HepG2 (cell line): ENCODE data around the gene DNM3. TPM values are rescaled to one million over a fixed set of nuclear protein-coding genes. Genes with fewer than 3 reads are reported as not detected.

Source experiments
- ATAC-seq: fragments of 200-7000 bp; cut with Tn5 transposase; 3 replicates; pipeline ENCODE4 v1.9.1; 2020; ENCODE audit warnings: mild to moderate bottlenecking, moderate library complexity
- BruUV-seq: library from RNA; stranded (reverse); fragments of 400-500 nt; replicated peaks from 2 replicates; lab custom pipeline; 2021; lab: Mats Ljungman, UMichigan
- CTCF ChIA-PET: fragments of 300-600 bp; formaldehyde crosslinking; extraction: SDS; loops from one replicate; lab custom pipeline; 2021; ENCODE audit warnings: low total read pairs, inconsistent platforms, low intra/inter-chr PET ratio; lab: Yijun Ruan, JAX
- POLR2A ChIA-PET: fragments of 350-600 bp; sonication (Branson Sonifier 250); formaldehyde crosslinking; loops from one replicate; lab custom pipeline; 2020; ENCODE audit warnings: antibody characterized with exemption, inconsistent platforms; lab: Yijun Ruan, JAX
- DNase-seq: peaks from one replicate; pipeline ENCODE4 v3.0.0-alpha.2; 2015; ENCODE audit warnings: low spot score
- FAIRE-seq: peaks from 3 replicates; lab custom pipeline; 2011; peaks lifted over from hg19 to GRCh38; lab: Jason Lieb, UNC
- H2AFZ ChIP-seq: one replicate; pipeline ENCODE4 v1.6.1; 2011; ENCODE audit warnings: low read length, inconsistent platforms
- H3K27ac ChIP-seq: fragments of 300-600 bp; 3 replicates; pipeline ENCODE4 v1.8.0; 2011; ENCODE audit warnings: mixed run types, mild to moderate bottlenecking, mixed read lengths, low read length, inconsistent platforms; ENCODE audit not compliant: insufficient read depth; ENCODE audit errors: extremely low read length
- H3K27me3 ChIP-seq, 2 experiments: fragments of 200-600 bp in 1 of 2; 2 replicates in 1 of 2; 3 replicates in 1 of 2; pipeline versions ENCODE4 v1.6.0 to v1.8.0; 2011; ENCODE audit warnings: low read length in 2 of 2, mild to moderate bottlenecking in 2 of 2, moderate library complexity in 2 of 2, inconsistent platforms in 1 of 2; ENCODE audit not compliant: insufficient read depth in 2 of 2, control insufficient read depth in 1 of 2
- H3K36me3 ChIP-seq, 2 experiments: fragments of 200-600 bp in 1 of 2; replicated peaks in 1 of 2; 2 replicates in 1 of 2; 3 replicates in 1 of 2; pipeline versions ENCODE4 v1.5.1 to v1.8.0; 2011; ENCODE audit warnings: low read length in 2 of 2, inconsistent platforms in 1 of 2; ENCODE audit not compliant: insufficient read depth in 2 of 2, control insufficient read depth in 1 of 2
- H3K4me1 ChIP-seq: 2 replicates; pipeline ENCODE4 v1.5.1; 2012; ENCODE audit warnings: low read length, inconsistent platforms; ENCODE audit not compliant: insufficient read depth
- H3K4me2 ChIP-seq: 2 replicates; pipeline ENCODE4 v1.6.0; 2011; ENCODE audit warnings: low read depth, low read length, inconsistent platforms
- H3K4me3 ChIP-seq, 3 experiments: fragments of 200-600 bp in 1 of 3; sonication (generic), shearing (Covaris generic) in 1 of 3; replicated peaks in 1 of 3; 2 replicates each; pipeline ENCODE4 v1.5.1; 2011 to 2016; ENCODE audit warnings: low read length in 3 of 3, inconsistent platforms in 2 of 3, low read depth in 2 of 3, mild to moderate bottlenecking in 2 of 3, control low read depth in 1 of 3, mixed read lengths in 1 of 3; ENCODE audit not compliant: insufficient read depth in 1 of 3
- H3K79me2 ChIP-seq: one replicate; pipeline ENCODE4 v1.6.1; 2011; ENCODE audit warnings: low read length, inconsistent platforms; ENCODE audit not compliant: insufficient read depth
- H3K9ac ChIP-seq: 2 replicates; pipeline ENCODE4 v1.6.0; 2011; ENCODE audit warnings: mild to moderate bottlenecking, low read depth, low read length, inconsistent platforms; ENCODE audit not compliant: insufficient read depth
- H3K9me3 ChIP-seq: 2 replicates; pipeline ENCODE4 v1.5.1; 2012; ENCODE audit warnings: mild to moderate bottlenecking, low read length
- H4K20me1 ChIP-seq: 2 replicates; pipeline ENCODE4 v1.6.0; 2011; ENCODE audit warnings: inconsistent platforms, mild to moderate bottlenecking, low read length, moderate library complexity; ENCODE audit not compliant: insufficient read depth
- ATF3 ChIP-seq: sonication (generic); formaldehyde crosslinking; IDR thresholded peaks from 2 replicates; pipeline ENCODE4 v1.4.0; 2020; ENCODE audit warnings: missing genetic modification reagents
- CBX1 ChIP-seq: IDR thresholded peaks from one replicate; pipeline ENCODE4 v1.6.1; 2016; ENCODE audit warnings: antibody characterized with exemption, low read depth
- E2F1 ChIP-seq: sonication (generic); formaldehyde crosslinking; IDR thresholded peaks from 2 replicates; pipeline ENCODE4 v1.5.0; 2020; ENCODE audit warnings: missing genetic modification reagents
- GFI1 ChIP-seq: sonication (generic); formaldehyde crosslinking; IDR thresholded peaks from 2 replicates; pipeline ENCODE4 v1.5.0; 2020; ENCODE audit warnings: missing genetic modification reagents, mild to moderate bottlenecking, borderline replicate concordance
- KDM1A ChIP-seq: IDR thresholded peaks from 2 replicates; pipeline ENCODE4 v1.6.1; 2016; ENCODE audit warnings: missing compliant biosample characterization
- SETDB1 ChIP-seq: sonication (generic); formaldehyde crosslinking; IDR thresholded peaks from 2 replicates; pipeline ENCODE4 v1.5.1; 2020; ENCODE audit warnings: missing genetic modification reagents, mild to moderate bottlenecking, borderline replicate concordance
- TEAD2 ChIP-seq: sonication (generic); formaldehyde crosslinking; IDR thresholded peaks from 2 replicates; pipeline ENCODE4 v1.9.0; 2021; ENCODE audit warnings: missing genetic modification reagents
- THRA ChIP-seq: sonication (generic); formaldehyde crosslinking; IDR thresholded peaks from 2 replicates; pipeline ENCODE4 v1.4.0; 2020; ENCODE audit warnings: missing genetic modification reagents, borderline replicate concordance
- ZFP91 ChIP-seq: sonication (generic); formaldehyde crosslinking; IDR thresholded peaks from 2 replicates; pipeline ENCODE4 v1.9.0; 2022; ENCODE audit warnings: missing genetic modification reagents, mild to moderate bottlenecking, borderline replicate concordance
- ZMYM4 ChIP-seq: sonication (generic); formaldehyde crosslinking; IDR thresholded peaks from 2 replicates; pipeline ENCODE4 v1.8.1; 2023; ENCODE audit warnings: mild to moderate bottlenecking, missing genetic modification reagents
- ZNF563 ChIP-seq: sonication (generic); formaldehyde crosslinking; IDR thresholded peaks from 2 replicates; pipeline ENCODE4 v1.8.0; 2022; ENCODE audit warnings: mild to moderate bottlenecking, moderate library complexity, missing genetic modification reagents
- ZSCAN29 ChIP-seq: sonication (generic); formaldehyde crosslinking; conservative IDR thresholded peaks from 2 replicates; pipeline ENCODE4 v1.4.0; 2020; ENCODE audit warnings: mild to moderate bottlenecking, missing genetic modification reagents
- WGBS: methylation state at CpG from one replicate; pipeline ENCODE4 v1.1.6; 2017; ENCODE audit warnings: low lambda C conversion rate; 5-methylcytosine and 5-hydroxymethylcytosine counted together
- in situ Hi-C: cut with HindIII; loops from 2 replicates; pipeline ENCODE4 v1.10.0; 2017; ENCODE audit warnings: low pct_unique_long_range_greater_than_20kb; ENCODE audit not compliant: extremely low pct_ligation_motif_present
- intact Hi-C: fragments of 100-400 bp; cut with micrococcal nuclease; formaldehyde crosslinking; loops from one replicate; pipeline ENCODE4 v1.10.0; 2022; ENCODE audit not compliant: unreplicated experiment
- polyA plus RNA-seq, 8 experiments: library from polyadenylated mRNA; depleted of rRNA in 3 of 8; stranded (reverse) in 7 of 8; unstranded in 1 of 8; fragments of >200 nt; fragmentation: Illumina TruSeq in 4 of 8; extraction: Trizol in 4 of 8; gene quantifications; 2 replicates each; pipeline versions ENCODE4 v1.2.1 to v1.2.3, GENCODE V29; 2011 to 2016; ENCODE audit warnings: low read depth in 4 of 8, missing spikeins in 1 of 8, mixed read lengths in 1 of 8; ENCODE audit not compliant: insufficient read depth in 1 of 8
- total RNA-seq, 5 experiments: library from RNA; depleted of rRNA; stranded (reverse); fragments of >200 nt; fragmentation: Illumina TruSeq; extraction: Trizol; gene quantifications; 2 replicates each; pipeline ENCODE4 v1.2.3, GENCODE V29; 2016; ENCODE audit warnings: low read depth in 1 of 5
- TF ChIP-seq, protein P1 (sequence below): sonication (generic); formaldehyde crosslinking; conservative IDR thresholded peaks from 2 replicates; pipeline ENCODE4 v1.5.0; 2020; ENCODE audit warnings: missing genetic modification reagents
- TF ChIP-seq, protein P2 (sequence below): sonication (generic); formaldehyde crosslinking; IDR thresholded peaks from 2 replicates; pipeline ENCODE4 v1.8.0; 2022; ENCODE audit warnings: mild to moderate bottlenecking, missing genetic modification reagents, borderline replicate concordance
- TF ChIP-seq, protein P3 (sequence below): sonication (generic); formaldehyde crosslinking; IDR thresholded peaks from 2 replicates; pipeline ENCODE4 v1.4.0; 2020; ENCODE audit warnings: mild to moderate bottlenecking, missing genetic modification reagents

The DNM3 gene
- total and polyA plus RNA-seq, 2 of the 13 experiments (the other 11 are each of a cell fraction or from before 2014, with no cell fraction given), result 0.05 TPM; not detected in 1

- no peak overlapping the region for H3K27ac ChIP-seq
- no peak for ATAC-seq
- TF ChIP-seq THRA (CRISPR knock-in tag) (no peak), E2F1 (no peak), SETDB1 (CRISPR knock-in tag) (no peak), ZSCAN29 (CRISPR knock-in tag) (no peak), GFI1 (CRISPR knock-in tag) (no peak), CBX1 (no peak), ATF3 (CRISPR knock-in tag) (no peak), ZMYM4 (no peak), TEAD2 (no peak), ZFP91 (no peak), ZNF563 (CRISPR knock-in tag) (no peak), KDM1A (CRISPR knock-in tag) (no peak)
- TF ChIP-seq, protein P1, sequence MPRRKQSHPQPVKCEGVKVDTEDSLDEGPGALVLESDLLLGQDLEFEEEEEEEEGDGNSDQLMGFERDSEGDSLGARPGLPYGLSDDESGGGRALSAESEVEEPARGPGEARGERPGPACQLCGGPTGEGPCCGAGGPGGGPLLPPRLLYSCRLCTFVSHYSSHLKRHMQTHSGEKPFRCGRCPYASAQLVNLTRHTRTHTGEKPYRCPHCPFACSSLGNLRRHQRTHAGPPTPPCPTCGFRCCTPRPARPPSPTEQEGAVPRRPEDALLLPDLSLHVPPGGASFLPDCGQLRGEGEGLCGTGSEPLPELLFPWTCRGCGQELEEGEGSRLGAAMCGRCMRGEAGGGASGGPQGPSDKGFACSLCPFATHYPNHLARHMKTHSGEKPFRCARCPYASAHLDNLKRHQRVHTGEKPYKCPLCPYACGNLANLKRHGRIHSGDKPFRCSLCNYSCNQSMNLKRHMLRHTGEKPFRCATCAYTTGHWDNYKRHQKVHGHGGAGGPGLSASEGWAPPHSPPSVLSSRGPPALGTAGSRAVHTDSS (CRISPR knock-in tag), result no peak
- TF ChIP-seq, protein P2, sequence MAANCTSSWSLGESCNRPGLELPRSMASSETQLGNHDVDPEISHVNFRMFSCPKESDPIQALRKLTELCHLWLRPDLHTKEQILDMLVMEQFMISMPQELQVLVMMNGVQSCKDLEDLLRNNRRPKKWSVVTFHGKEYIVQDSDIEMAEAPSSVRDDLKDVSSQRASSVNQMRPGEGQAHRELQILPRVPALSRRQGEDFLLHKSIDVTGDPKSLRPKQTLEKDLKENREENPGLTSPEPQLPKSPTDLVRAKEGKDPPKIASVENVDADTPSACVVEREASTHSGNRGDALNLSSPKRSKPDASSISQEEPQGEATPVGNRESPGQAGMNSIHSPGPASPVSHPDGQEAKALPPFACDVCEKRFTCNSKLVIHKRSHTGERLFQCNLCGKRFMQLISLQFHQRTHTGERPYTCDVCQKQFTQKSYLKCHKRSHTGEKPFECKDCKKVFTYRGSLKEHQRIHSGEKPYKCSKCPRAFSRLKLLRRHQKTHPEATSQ (CRISPR knock-in tag), result no peak
- TF ChIP-seq, protein P3, sequence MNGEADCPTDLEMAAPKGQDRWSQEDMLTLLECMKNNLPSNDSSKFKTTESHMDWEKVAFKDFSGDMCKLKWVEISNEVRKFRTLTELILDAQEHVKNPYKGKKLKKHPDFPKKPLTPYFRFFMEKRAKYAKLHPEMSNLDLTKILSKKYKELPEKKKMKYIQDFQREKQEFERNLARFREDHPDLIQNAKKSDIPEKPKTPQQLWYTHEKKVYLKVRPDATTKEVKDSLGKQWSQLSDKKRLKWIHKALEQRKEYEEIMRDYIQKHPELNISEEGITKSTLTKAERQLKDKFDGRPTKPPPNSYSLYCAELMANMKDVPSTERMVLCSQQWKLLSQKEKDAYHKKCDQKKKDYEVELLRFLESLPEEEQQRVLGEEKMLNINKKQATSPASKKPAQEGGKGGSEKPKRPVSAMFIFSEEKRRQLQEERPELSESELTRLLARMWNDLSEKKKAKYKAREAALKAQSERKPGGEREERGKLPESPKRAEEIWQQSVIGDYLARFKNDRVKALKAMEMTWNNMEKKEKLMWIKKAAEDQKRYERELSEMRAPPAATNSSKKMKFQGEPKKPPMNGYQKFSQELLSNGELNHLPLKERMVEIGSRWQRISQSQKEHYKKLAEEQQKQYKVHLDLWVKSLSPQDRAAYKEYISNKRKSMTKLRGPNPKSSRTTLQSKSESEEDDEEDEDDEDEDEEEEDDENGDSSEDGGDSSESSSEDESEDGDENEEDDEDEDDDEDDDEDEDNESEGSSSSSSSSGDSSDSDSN (CRISPR knock-in tag), result no peak
Observed at GRCh38 chr1:171916315-171916771, 75.0 kb downstream of the DNM3 start.

More at GRCh38 chr1:171916315-171916771, 75.0 kb downstream of the DNM3 start:
- no peak overlapping the region for H2AFZ ChIP-seq
- no peaks in the 10 kb centered on the region for H3K4me1 ChIP-seq
- H4K20me1 ChIP-seq, result no peaks in the 10 kb centered on the region
- ChIA-PET CTCF (no interaction called here), POLR2A (no interaction called here)
- H3K4me2 ChIP-seq, result no peak overlapping the region
- DNase-seq (no peak), FAIRE-seq (no peak)
- H3K9me3 ChIP-seq, result no peaks in the 10 kb centered on the region
- intact Hi-C loops, result no loop called here
- no peaks in the 10 kb centered on the region for H3K36me3 ChIP-seq
- H3K4me3 ChIP-seq, result no peak overlapping the region
- no peaks in the 10 kb centered on the region; a peak in 1 of 5 replicates for H3K27me3 ChIP-seq
- H3K9ac ChIP-seq, result no peak overlapping the region
- 10% methylated on average over 3 of the region's 3 CpGs for WGBS
- no TSS peak for BruUV-seq
- in situ Hi-C loops, result no loop called here
- H3K79me2 ChIP-seq, result no peaks in the 10 kb centered on the region
